GM12891 (cell line): Measurements from ENCODE around the gene ARSJ.

Experiments used
- POLR2A ChIP-seq: IDR thresholded peaks from 2 replicates; pipeline ENCODE4 v1.6.1; 2011; ENCODE audit warnings: low read depth, low read length, control low read depth
- POLR2AphosphoS5 ChIP-seq: IDR thresholded peaks from 2 replicates; pipeline ENCODE4 v1.6.1; 2011; ENCODE audit warnings: low read depth, low read length, control low read depth
- TAF1 ChIP-seq: IDR thresholded peaks from 2 replicates; pipeline ENCODE4 v1.6.1; 2011; ENCODE audit warnings: low read depth, low read length, control low read depth

DNA sequence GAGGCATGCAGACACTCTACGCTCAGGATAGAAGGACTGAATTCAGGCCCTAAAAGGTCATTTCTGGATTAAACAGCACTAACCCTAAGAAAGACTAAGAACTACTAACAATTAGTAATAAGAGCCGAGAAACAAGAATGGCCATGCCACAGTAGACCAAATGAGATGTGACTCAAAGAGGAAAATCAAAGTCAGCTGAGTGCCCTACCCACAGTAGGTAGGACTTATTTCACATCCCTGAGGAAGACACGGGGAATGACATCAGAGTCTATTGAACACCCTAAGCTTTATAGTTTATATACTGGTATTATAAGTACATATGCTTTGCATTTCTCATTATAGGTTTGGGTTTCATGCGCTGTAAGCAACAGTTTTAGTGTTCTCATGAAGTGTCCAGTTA is 2.7 kb upstream of the ARSJ start:
- TF ChIP-seq POLR2AphosphoS5, result no peak
- no peak for TF ChIP-seq POLR2A
- TF ChIP-seq TAF1, result no peak
